GM23338 (cell line): ENCODE measurements around the gene KDM4F. TPM values are rescaled to one million over a fixed set of nuclear protein-coding genes. Genes with fewer than 3 reads are reported as not detected.
A peak's percentile ranks its signal among the peaks of the same experiment; 100 is the strongest.

Experiments
- ATAC-seq: fragments of 200-7000 bp; cut with Tn5 transposase; 3 replicates; pipeline ENCODE4 v1.9.1; 2020
- DNase-seq: peaks from one replicate; pipeline ENCODE4 v3.0.0-alpha.2; 2015; ENCODE audit warnings: low spot score
- H2AFZ ChIP-seq: fragments of 200-600 bp; sonication (generic); 2 replicates; pipeline ENCODE4 v1.8.0; 2016; ENCODE audit warnings: antibody characterized with exemption, mild to moderate bottlenecking, moderate library complexity
- H3F3A ChIP-seq: fragments of 200-600 bp; sonication (generic); replicated peaks from 2 replicates; pipeline ENCODE4 v1.8.0; 2017; ENCODE audit warnings: antibody characterized with exemption, mixed run types, low read depth
- H3K27ac ChIP-seq: fragments of 200-600 bp; sonication (generic); 2 replicates; pipeline ENCODE4 v1.6.1; 2016; ENCODE audit warnings: low read depth
- H3K27me3 ChIP-seq: fragments of 200-600 bp; sonication (generic); 2 replicates; pipeline ENCODE4 v1.8.0; 2016; ENCODE audit warnings: mild to moderate bottlenecking, mixed run types, moderate library complexity; ENCODE audit not compliant: insufficient read depth
- H3K36me3 ChIP-seq: fragments of 200-600 bp; sonication (generic); 2 replicates; pipeline ENCODE4 v1.8.0; 2016; ENCODE audit warnings: mild to moderate bottlenecking; ENCODE audit not compliant: insufficient read depth
- H3K4me1 ChIP-seq: fragments of 200-600 bp; sonication (generic); 2 replicates; pipeline ENCODE4 v1.8.0; 2016; ENCODE audit warnings: mild to moderate bottlenecking, moderate library complexity; ENCODE audit not compliant: insufficient read depth
- H3K4me2 ChIP-seq: fragments of 200-600 bp; sonication (generic); 2 replicates; pipeline ENCODE4 v1.7.1; 2017; ENCODE audit warnings: mixed run types
- H3K4me3 ChIP-seq: fragments of 200-600 bp; sonication (generic); 2 replicates; pipeline ENCODE4 v1.6.1; 2016; ENCODE audit warnings: mixed run types
- H3K79me2 ChIP-seq: fragments of 200-600 bp; sonication (generic); replicated peaks from 2 replicates; pipeline ENCODE4 v1.8.0; 2017; ENCODE audit warnings: mild to moderate bottlenecking; ENCODE audit not compliant: insufficient read depth
- H3K9me2 ChIP-seq: fragments of 200-600 bp; sonication (generic); 2 replicates; pipeline ENCODE4 v1.8.0; 2017; ENCODE audit not compliant: insufficient read depth
- H4K20me1 ChIP-seq: fragments of 200-600 bp; sonication (generic); replicated peaks from 2 replicates; pipeline ENCODE4 v1.8.0; 2017; ENCODE audit warnings: mild to moderate bottlenecking; ENCODE audit not compliant: insufficient read depth
- H3K27ac Mint-ChIP-seq: 2 replicates; pipeline ENCODE4 v1.8.0; 2020; ENCODE audit warnings: inconsistent platforms, mild to moderate bottlenecking, moderate library complexity, mixed read lengths
- H3K27me3 Mint-ChIP-seq: 3 replicates; pipeline ENCODE4 v1.8.0; 2022; ENCODE audit warnings: low read depth, mild to moderate bottlenecking, moderate library complexity, mixed read lengths, inconsistent platforms; ENCODE audit not compliant: insufficient read depth, poor library complexity
- H3K36me3 Mint-ChIP-seq: 3 replicates; pipeline ENCODE4 v1.8.0; 2021; ENCODE audit warnings: low read depth, mild to moderate bottlenecking, inconsistent platforms, moderate library complexity, mixed read lengths
- H3K4me1 Mint-ChIP-seq: 3 replicates; pipeline ENCODE4 v1.8.0; 2020; ENCODE audit warnings: mild to moderate bottlenecking, inconsistent platforms, mixed read lengths
- H3K4me3 Mint-ChIP-seq: 3 replicates; pipeline ENCODE4 v1.8.0; 2021; ENCODE audit warnings: moderate library complexity, mild to moderate bottlenecking, inconsistent platforms, mixed read lengths
- H3K9me3 Mint-ChIP-seq: 3 replicates; pipeline ENCODE4 v1.8.0; 2020; ENCODE audit warnings: moderate library complexity, mild to moderate bottlenecking, inconsistent platforms, mixed read lengths
- CREB1 ChIP-seq: fragments of 250-450 bp; sonication (Bioruptor Pico); IDR thresholded peaks from 2 replicates; pipeline ENCODE4 v1.5.0; 2020; ENCODE audit warnings: low read depth, mild to moderate bottlenecking, moderate library complexity
- CTCF ChIP-seq, 2 experiments: fragments of 200-600 bp in 1 of 2; sonication (generic) in 1 of 2; conservative IDR thresholded peaks; 2 replicates each; pipeline versions ENCODE4 v1.5.1 to v1.6.1; 2016 to 2017; ENCODE audit warnings: antibody characterized with exemption in 2 of 2, low read depth in 2 of 2, mild to moderate bottlenecking in 2 of 2, moderate library complexity in 1 of 2
- ETS1 ChIP-seq: IDR thresholded peaks from 2 replicates; pipeline ENCODE4 v1.6.1; 2016; ENCODE audit warnings: antibody characterized with exemption
- EZH2 ChIP-seq: fragments of 200-600 bp; sonication (generic); IDR thresholded peaks from one replicate; pipeline ENCODE4 v1.8.0; 2017; ENCODE audit warnings: antibody characterized with exemption, mild to moderate bottlenecking, low read depth; ENCODE audit not compliant: unreplicated experiment
- EZH2phosphoT487 ChIP-seq: fragments of 200-600 bp; sonication (generic); IDR thresholded peaks from one replicate; pipeline ENCODE4 v1.8.1; 2018; ENCODE audit warnings: antibody characterized with exemption; ENCODE audit not compliant: unreplicated experiment
- JUNB ChIP-seq: IDR thresholded peaks from one replicate; pipeline ENCODE4 v1.6.1; 2016; ENCODE audit warnings: antibody characterized with exemption; ENCODE audit not compliant: unreplicated experiment
- NANOG ChIP-seq: IDR thresholded peaks from 2 replicates; pipeline ENCODE4 v1.6.1; 2016; ENCODE audit warnings: antibody characterized with exemption, borderline replicate concordance
- POLR2AphosphoS5 ChIP-seq: IDR thresholded peaks from 2 replicates; pipeline ENCODE4 v1.6.1; 2016; ENCODE audit warnings: antibody characterized with exemption, low read depth
- REST ChIP-seq: IDR thresholded peaks from one replicate; pipeline ENCODE4 v1.6.1; 2018; ENCODE audit warnings: antibody characterized with exemption; ENCODE audit not compliant: unreplicated experiment
- STAT1 ChIP-seq: IDR thresholded peaks from one replicate; pipeline ENCODE4 v1.6.1; 2016; ENCODE audit warnings: antibody characterized with exemption; ENCODE audit not compliant: unreplicated experiment
- ZNF114 ChIP-seq: fragments of 250-450 bp; sonication (Bioruptor Pico); IDR thresholded peaks from 2 replicates; pipeline ENCODE4 v1.5.0; 2020; ENCODE audit warnings: mild to moderate bottlenecking, moderate library complexity
- ZNF331 ChIP-seq: fragments of 250-450 bp; sonication (Bioruptor Pico); IDR thresholded peaks from 2 replicates; pipeline ENCODE4 v1.5.0; 2020; ENCODE audit warnings: low read depth, mild to moderate bottlenecking, moderate library complexity
- ZNF462 ChIP-seq: fragments of 250-450 bp; sonication (Bioruptor Pico); IDR thresholded peaks from 2 replicates; pipeline ENCODE4 v1.5.0; 2020; ENCODE audit warnings: mild to moderate bottlenecking, moderate library complexity
- polyA plus RNA-seq: library from polyadenylated mRNA; unstranded; fragments of >200 nt; fragmentation: Nextera tagmentation; extraction: Ambion mirVana; gene quantifications from 2 replicates; pipeline ENCODE4 v1.2.1, GENCODE V29; 2016
- total RNA-seq: library from RNA; depleted of rRNA; stranded (reverse); fragments of >200 nt; shearing (Covaris generic); gene quantifications from 2 replicates; pipeline ENCODE4 v1.2.3, GENCODE V29; 2014

Gene KDM4F
- total and polyA plus RNA-seq, 2 experiments from 2014 or later, result not detected

- Mint-ChIP-seq H3K4me3 (peak overlapping the region; percentile 94), H3K27me3 (peaks cover 13% of the 10 kb centered on the region), H3K27ac (no peak overlapping the region), H3K4me1 (peaks cover 11% of the 10 kb centered on the region), H3K36me3 (peaks cover 9% of the 10 kb centered on the region; the same call in 1 of the 3 replicates), H3K9me3 (no peaks in the 10 kb centered on the region; the same call in 2 of the 3 replicates)
- H3K4me1 ChIP-seq, result peaks cover 10% of the 10 kb centered on the region
- H4K20me1 ChIP-seq, result no peaks in the 10 kb centered on the region
- no peak overlapping the region for H3K27ac ChIP-seq
- 0 out of 2 replicates have a peak, but pooled peaks cover 3% of the 10 kb centered on the region for H3K9me2 ChIP-seq
- peak; percentile 53 for DNase-seq
- H3K4me2 ChIP-seq, result peak overlapping the region; percentile 87
- peaks cover 8% of the 10 kb centered on the region; the same call in 1 of the 2 replicates for H3K79me2 ChIP-seq
- no peak for TF ChIP-seq STAT1
- TF ChIP-seq JUNB, result no peak
- TF ChIP-seq CTCF (conservative IDR thresholded peaks at IDR 0.05; ENCODE audit: low read depth in 2 of 2), result no peak
- TF ChIP-seq REST, result no peak
- TF ChIP-seq CREB1, result no peak
- no peak for TF ChIP-seq NANOG
- TF ChIP-seq ZNF462 (CRISPR knock-in tag), result no peak
- TF ChIP-seq EZH2phosphoT487, result no peak
- no peak for TF ChIP-seq EZH2
- no peak for TF ChIP-seq POLR2AphosphoS5
- TF ChIP-seq ZNF331 (CRISPR knock-in tag), result no peak
- TF ChIP-seq ETS1, result no peak
- no peak for TF ChIP-seq ZNF114 (CRISPR knock-in tag)
- no peaks in the 10 kb centered on the region for H3K27me3 ChIP-seq
- peak; percentile 21 for ATAC-seq
- no peak overlapping the region for H2AFZ ChIP-seq
- H3K36me3 ChIP-seq, result no peaks in the 10 kb centered on the region
- peaks cover 6% of the 10 kb centered on the region for H3F3A ChIP-seq
- peak overlapping the region; percentile 86 for H3K4me3 ChIP-seq
These were observed 19.3 kb downstream of the KDM4F start for GRCh38 chr11:95068549-95068948.
